ENCODE data around the gene FADS1.

Gene FADS1

DNA sequence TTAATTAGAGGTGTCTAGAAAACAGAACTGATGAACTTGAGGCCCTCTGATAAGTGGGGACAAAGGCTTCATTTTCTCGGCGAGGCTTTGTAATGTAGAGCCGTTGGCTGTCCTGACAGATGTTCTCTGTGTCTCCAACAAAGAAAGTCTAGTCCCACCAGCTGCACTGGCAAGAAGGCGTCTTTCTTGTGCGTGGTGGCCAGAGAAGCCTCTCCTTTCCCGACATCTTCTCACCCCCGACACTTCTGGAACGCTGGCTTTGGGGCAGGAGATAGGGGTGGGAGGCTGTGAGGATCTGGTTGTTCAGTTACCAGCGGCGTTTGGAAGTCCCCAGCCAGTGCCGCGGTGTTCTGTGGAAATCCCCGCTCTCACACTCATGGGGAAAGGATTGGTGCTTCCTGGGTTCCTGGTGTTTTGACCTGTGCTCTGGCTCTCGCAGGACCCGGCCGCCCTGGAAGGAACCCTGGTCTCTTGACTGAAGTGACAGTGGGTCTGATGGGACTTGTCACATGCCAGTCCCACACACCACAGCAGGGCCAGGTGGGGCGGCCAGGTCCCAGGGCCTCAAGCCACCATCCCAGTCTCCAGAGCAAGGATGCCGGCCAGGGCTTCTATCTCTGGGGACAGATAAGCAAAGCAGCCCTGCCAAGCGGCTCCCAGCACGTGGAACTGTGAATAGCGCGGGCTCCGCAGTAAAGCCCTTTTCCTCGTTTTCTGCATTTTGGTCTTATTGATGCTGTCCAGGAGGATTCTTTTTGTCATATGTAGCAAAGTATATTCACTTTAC lies 34.5 kb upstream of the FADS1 start:
- TF ChIP-seq, protein P1, sequence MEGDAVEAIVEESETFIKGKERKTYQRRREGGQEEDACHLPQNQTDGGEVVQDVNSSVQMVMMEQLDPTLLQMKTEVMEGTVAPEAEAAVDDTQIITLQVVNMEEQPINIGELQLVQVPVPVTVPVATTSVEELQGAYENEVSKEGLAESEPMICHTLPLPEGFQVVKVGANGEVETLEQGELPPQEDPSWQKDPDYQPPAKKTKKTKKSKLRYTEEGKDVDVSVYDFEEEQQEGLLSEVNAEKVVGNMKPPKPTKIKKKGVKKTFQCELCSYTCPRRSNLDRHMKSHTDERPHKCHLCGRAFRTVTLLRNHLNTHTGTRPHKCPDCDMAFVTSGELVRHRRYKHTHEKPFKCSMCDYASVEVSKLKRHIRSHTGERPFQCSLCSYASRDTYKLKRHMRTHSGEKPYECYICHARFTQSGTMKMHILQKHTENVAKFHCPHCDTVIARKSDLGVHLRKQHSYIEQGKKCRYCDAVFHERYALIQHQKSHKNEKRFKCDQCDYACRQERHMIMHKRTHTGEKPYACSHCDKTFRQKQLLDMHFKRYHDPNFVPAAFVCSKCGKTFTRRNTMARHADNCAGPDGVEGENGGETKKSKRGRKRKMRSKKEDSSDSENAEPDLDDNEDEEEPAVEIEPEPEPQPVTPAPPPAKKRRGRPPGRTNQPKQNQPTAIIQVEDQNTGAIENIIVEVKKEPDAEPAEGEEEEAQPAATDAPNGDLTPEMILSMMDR (IDR thresholded peaks at IDR 0.05; ENCODE audit: low read depth, low read length) = no peak
- H3K4me3 ChIP-seq (ENCODE audit: low read depth, low read length) = no peak overlapping the region

DNA sequence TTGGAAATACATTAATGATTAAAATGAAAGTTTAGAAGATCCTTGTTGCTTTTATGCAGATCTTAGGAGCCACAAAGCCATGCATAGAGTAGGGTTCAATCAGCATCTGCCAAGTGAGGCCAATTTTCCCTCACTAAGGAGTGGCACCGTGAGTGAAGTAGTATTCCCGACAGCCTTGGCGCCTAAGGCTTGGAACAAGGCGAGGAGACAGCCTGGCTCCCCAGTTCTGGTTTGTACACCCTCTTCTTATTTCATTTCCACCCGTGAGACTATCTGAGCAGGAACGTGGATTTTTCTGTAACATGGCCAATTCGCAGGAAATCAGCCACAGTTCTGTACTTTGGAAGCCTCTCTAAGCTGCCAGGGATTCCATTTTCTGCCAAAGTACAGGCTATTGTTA lies 33.9 kb upstream of the FADS1 start:
- TF ChIP-seq, protein P1 (IDR thresholded peaks at IDR 0.05; ENCODE audit: low read depth, low read length) = no peak
- no peak overlapping the region for H3K4me3 ChIP-seq (ENCODE audit: low read depth, low read length)

DNA sequence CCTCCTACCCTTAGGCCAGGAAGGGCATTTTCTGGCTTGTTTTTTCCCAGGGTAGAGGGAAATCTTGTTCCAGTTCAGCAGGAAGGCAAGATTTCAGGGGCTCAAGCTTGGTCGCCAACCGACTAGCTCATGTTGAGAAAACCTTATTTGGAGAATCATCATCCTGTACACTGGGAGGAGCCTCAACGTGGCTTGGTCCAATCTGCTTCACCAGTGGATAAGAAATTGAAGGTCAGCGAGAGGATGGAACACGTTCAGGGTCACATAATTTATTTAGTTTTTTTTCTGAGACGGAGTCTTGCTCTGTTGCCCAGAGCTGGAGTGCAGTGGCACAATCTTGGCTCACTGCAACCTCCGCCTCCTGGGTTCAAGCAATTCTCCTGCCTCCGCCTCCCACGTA lies 31.8 kb upstream of the FADS1 start:
- H3K4me3 ChIP-seq (ENCODE audit: low read depth, low read length) = no peak overlapping the region
- TF ChIP-seq, protein P1 (IDR thresholded peaks at IDR 0.05; ENCODE audit: low read depth, low read length) = no peak

DNA sequence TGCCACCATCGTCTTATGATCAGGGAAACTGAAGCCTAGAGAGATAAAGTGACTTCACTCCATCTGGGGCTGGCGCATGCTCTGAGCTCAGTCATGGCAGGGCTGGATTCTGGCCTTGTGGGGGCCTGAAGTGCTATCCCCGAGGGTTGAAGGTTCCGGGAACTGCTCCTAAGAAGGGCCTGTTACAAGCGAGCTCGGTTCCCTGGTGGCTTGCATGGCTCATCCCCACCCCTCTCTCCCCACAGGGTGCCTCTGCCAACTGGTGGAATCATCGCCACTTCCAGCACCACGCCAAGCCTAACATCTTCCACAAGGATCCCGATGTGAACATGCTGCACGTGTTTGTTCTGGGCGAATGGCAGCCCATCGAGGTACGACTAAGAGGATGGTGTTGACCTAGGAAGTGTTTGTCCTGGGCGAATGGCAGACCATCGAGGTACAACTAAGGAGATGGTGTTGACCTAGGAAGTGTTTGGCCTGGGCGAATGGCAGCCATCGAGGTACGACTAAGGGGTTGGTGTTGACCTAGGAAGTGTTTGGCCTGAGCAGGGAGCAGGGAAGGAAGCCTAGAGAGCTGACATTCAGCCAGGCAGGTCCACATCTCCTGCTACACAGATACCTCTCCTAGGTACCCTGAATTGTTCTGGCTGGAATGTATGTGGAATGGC lies 31.2 kb upstream of the FADS1 start:
- TF ChIP-seq, protein P1 (IDR thresholded peaks at IDR 0.05; ENCODE audit: low read depth, low read length) = no peak
- no peak overlapping the region for H3K4me3 ChIP-seq (ENCODE audit: low read depth, low read length)

DNA sequence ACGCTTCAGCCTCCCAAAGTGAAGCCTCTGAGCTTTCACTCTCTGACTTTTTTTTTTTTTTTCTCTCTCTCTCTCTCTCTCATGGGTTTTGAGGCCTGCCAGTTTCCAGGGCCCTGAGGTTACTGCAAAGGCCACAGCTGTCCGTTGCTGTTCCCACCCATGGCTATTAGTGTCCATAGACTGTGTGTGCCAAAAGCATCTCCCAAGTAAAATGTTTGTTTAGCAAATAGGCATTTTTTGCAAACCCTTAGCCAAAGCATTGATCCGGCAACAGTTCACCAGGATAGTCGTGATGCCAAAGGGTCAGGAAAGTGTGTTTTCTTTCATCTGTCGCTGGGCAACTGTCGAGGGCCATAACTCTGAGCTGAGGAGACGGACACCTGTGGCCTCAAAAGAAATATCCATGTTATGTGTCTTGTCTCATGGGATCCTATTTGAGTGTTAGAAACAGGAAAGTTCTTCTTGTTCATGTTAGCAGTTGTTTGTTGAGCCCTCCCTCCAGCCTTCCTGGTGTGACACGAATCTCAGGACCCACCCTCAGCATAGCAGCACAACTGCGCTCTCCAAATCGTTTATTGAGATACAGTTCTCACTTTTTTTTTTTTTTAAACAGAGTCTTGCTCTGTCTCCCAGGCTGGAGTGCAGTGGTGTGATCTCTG lies 29.7 kb upstream of the FADS1 start:
- TF ChIP-seq, protein P1 (IDR thresholded peaks at IDR 0.05; ENCODE audit: low read depth, low read length) = no peak

DNA sequence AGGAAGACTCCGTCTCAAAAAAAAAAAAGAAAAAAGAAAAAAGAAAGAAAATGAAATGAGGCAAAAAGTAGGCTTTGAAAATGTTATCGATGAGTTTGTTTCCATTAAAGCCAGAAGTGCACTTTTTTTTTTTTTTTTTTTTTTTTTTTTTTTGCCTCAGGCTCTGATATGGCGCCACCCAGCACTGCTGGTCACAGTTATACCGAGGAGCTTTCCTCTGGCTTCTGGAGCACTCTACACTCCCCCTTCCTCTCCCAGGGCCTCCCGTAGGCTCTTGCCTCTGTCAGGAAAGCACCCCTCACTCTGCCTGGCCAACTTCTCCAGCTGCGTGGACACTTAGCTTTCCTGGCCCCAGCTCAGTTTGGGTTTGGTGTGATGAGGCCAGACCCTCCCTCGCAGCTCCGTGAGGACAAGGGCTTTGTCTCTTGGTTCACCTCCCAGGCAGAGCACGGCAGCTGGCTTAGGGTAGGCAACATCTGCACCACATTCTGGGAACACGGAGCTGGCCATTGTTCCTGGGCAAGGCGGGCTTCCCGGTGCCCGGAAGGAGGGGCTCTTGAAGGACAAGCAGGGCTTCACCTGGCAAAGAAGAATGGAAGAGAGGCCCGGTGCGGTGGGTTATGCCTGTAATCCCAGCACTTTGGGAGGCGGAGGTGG lies 28.2 kb upstream of the FADS1 start:
- no peak overlapping the region for H3K4me3 ChIP-seq (ENCODE audit: low read depth, low read length)
- TF ChIP-seq, protein P1 (IDR thresholded peaks at IDR 0.05; ENCODE audit: low read depth, low read length) = no peak

More for the DNA sequence above, 29.7 kb upstream of the FADS1 start:
- H3K4me3 ChIP-seq (ENCODE audit: low read depth, low read length) = no peak overlapping the region

Measured in WI38 (cell line).